ENCODE results near the gene TNK1. TPM values are rescaled to one million over a fixed set of nuclear protein-coding genes. Genes with fewer than 3 reads are reported as not detected.

The TNK1 gene
- total RNA-seq, 2 donors from 2014 or later = 11.0 to 11.7 TPM

- WGBS, 2 experiments (ENCODE audit: insufficient coverage in 1 of 2, insufficient read length in 1 of 2) = 88 to 90% methylated on average over 4 to 5 of the region's 6 CpGs
- H3K9me3 Mint-ChIP-seq = no peaks in the 10 kb centered on the region
These were observed 35.4 kb downstream of the TNK1 start for GRCh38 chr17:7416323-7416722.

DNA sequence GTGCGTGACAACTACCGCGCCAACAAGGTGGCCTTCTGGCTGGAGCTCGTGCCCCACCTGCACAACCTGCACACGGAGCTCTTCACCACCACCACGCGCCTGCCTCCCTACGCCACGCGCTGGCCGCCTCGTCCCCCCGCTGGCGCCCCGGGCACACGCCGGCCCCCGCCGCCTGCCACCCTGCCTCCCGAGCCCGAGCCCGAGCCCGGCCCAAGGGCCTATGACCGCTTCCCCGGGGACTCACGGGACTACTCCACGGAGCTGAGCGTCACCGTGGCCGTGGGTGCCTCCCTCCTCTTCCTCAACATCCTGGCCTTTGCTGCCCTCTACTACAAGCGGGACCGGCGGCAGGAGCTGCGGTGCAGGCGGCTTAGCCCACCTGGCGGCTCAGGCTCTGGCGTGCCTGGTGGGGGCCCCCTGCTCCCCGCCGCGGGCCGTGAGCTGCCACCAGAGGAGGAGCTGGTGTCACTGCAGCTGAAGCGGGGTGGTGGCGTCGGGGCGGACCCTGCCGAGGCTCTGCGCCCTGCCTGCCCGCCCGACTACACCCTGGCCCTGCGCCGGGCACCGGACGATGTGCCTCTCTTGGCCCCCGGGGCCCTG, 36.3 kb downstream of the TNK1 start:
- Mint-ChIP-seq H3K4me1 (no peaks in the 10 kb centered on the region), H3K4me3 (no peak overlapping the region), H3K9me3 (no peaks in the 10 kb centered on the region), H3K36me3 (ENCODE audit: low read depth) (peaks cover 20% of the 10 kb centered on the region), H3K27me3 (ENCODE audit: insufficient read depth) (no peaks in the 10 kb centered on the region), H3K27ac (no peak overlapping the region)
- no peaks in the 10 kb centered on the region for H3K9me3 ChIP-seq (ENCODE audit: control insufficient read depth, low read length)
- 93 to 98% methylated on average over 18 to 54 of the region's 54 CpGs for WGBS, 2 experiments (ENCODE audit: insufficient coverage in 1 of 2, insufficient read length in 1 of 2)
- TF ChIP-seq, protein P1, sequence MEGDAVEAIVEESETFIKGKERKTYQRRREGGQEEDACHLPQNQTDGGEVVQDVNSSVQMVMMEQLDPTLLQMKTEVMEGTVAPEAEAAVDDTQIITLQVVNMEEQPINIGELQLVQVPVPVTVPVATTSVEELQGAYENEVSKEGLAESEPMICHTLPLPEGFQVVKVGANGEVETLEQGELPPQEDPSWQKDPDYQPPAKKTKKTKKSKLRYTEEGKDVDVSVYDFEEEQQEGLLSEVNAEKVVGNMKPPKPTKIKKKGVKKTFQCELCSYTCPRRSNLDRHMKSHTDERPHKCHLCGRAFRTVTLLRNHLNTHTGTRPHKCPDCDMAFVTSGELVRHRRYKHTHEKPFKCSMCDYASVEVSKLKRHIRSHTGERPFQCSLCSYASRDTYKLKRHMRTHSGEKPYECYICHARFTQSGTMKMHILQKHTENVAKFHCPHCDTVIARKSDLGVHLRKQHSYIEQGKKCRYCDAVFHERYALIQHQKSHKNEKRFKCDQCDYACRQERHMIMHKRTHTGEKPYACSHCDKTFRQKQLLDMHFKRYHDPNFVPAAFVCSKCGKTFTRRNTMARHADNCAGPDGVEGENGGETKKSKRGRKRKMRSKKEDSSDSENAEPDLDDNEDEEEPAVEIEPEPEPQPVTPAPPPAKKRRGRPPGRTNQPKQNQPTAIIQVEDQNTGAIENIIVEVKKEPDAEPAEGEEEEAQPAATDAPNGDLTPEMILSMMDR (conservative IDR thresholded peaks at IDR 0.05) = no peak
- no peaks in the 10 kb centered on the region for H3K4me1 ChIP-seq (ENCODE audit: control insufficient read depth, insufficient read depth, low read length)
- H3K27ac ChIP-seq (ENCODE audit: low read depth, low read length) = no peak overlapping the region
- no peaks in the 10 kb centered on the region for H3K27me3 ChIP-seq (ENCODE audit: control insufficient read depth, insufficient read depth, low read length, poor library complexity, severe bottlenecking)
- no peak for DNase-seq
- no peak overlapping the region for H3K4me3 ChIP-seq (ENCODE audit: low read length)
- no peak overlapping the region for H3K9ac ChIP-seq (ENCODE audit: extremely low read depth, low read length, poor library complexity, severe bottlenecking)
- H3K36me3 ChIP-seq (ENCODE audit: control insufficient read depth, insufficient read depth, low read length) = peaks cover 20% of the 10 kb centered on the region

More at GRCh38 chr17:7416323-7416722, 35.4 kb downstream of the TNK1 start:
- TF ChIP-seq, protein P1 (conservative IDR thresholded peaks at IDR 0.05) = no peak
- no peak overlapping the region for H3K4me3 Mint-ChIP-seq
- no peaks in the 10 kb centered on the region for H3K9me3 ChIP-seq (ENCODE audit: control insufficient read depth, low read length)
- no peak overlapping the region for H3K27ac Mint-ChIP-seq
- H3K27me3 ChIP-seq (ENCODE audit: control insufficient read depth, insufficient read depth, low read length, poor library complexity, severe bottlenecking) = no peaks in the 10 kb centered on the region
- H3K27ac ChIP-seq (ENCODE audit: low read depth, low read length) = no peak overlapping the region
- H3K36me3 ChIP-seq (ENCODE audit: control insufficient read depth, insufficient read depth, low read length) = peaks cover 20% of the 10 kb centered on the region
- H3K4me1 ChIP-seq (ENCODE audit: control insufficient read depth, insufficient read depth, low read length) = no peaks in the 10 kb centered on the region
- no peaks in the 10 kb centered on the region for H3K27me3 Mint-ChIP-seq (ENCODE audit: insufficient read depth)
- no peak overlapping the region for H3K9ac ChIP-seq (ENCODE audit: extremely low read depth, low read length, poor library complexity, severe bottlenecking)
- no peaks in the 10 kb centered on the region for H3K4me1 Mint-ChIP-seq
- no peak for DNase-seq
- peaks cover 22% of the 10 kb centered on the region for H3K36me3 Mint-ChIP-seq (ENCODE audit: low read depth)
- H3K4me3 ChIP-seq (ENCODE audit: low read length) = no peak overlapping the region

GRCh38 chr17:7418472-7419152, 37.7 kb downstream of the TNK1 start:
- H3K27ac ChIP-seq (ENCODE audit: low read depth, low read length) = peak overlapping the region; percentile 24
- Mint-ChIP-seq H3K36me3 (ENCODE audit: low read depth) (peaks cover 19% of the 10 kb centered on the region), H3K27ac (no peak overlapping the region), H3K27me3 (ENCODE audit: insufficient read depth) (no peaks in the 10 kb centered on the region), H3K4me3 (no peak overlapping the region), H3K9me3 (no peaks in the 10 kb centered on the region), H3K4me1 (no peaks in the 10 kb centered on the region)
- DNase-seq = no peak
- WGBS, 2 experiments (ENCODE audit: insufficient coverage in 1 of 2, insufficient read length in 1 of 2) = 70 to 82% methylated on average over 10 to 18 of the region's 18 CpGs
- H3K9ac ChIP-seq (ENCODE audit: extremely low read depth, low read length, poor library complexity, severe bottlenecking) = no peak overlapping the region
- H3K36me3 ChIP-seq (ENCODE audit: control insufficient read depth, insufficient read depth, low read length) = peaks cover 20% of the 10 kb centered on the region
- H3K27me3 ChIP-seq (ENCODE audit: control insufficient read depth, insufficient read depth, low read length, poor library complexity, severe bottlenecking) = no peaks in the 10 kb centered on the region
- TF ChIP-seq, protein P1 (conservative IDR thresholded peaks at IDR 0.05) = no peak
- H3K9me3 ChIP-seq (ENCODE audit: control insufficient read depth, low read length) = no peaks in the 10 kb centered on the region
- no peak overlapping the region for H3K4me3 ChIP-seq (ENCODE audit: low read length)
- no peaks in the 10 kb centered on the region for H3K4me1 ChIP-seq (ENCODE audit: control insufficient read depth, insufficient read depth, low read length)

All from endodermal cell (in vitro differentiated cells).